WTC11 (cell line): ENCODE data around the gene LETM1. TPM values are rescaled to one million over a fixed set of nuclear protein-coding genes. Genes with fewer than 3 reads are reported as not detected.

Experiments
- ATAC-seq: fragments of 200-7000 bp; cut with Tn5 transposase; 2 replicates; pipeline ENCODE4 v1.10.0; 2021; ENCODE audit warnings: mild to moderate bottlenecking, moderate library complexity
- CTCF ChIA-PET: fragments of 300-600 bp; sonication (Branson Sonifier 250); formaldehyde crosslinking; loops from one replicate; lab custom pipeline; 2021; ENCODE audit warnings: antibody characterized with exemption; lab: Charles Lee
- POLR2A ChIA-PET: fragments of 350-600 bp; sonication (Branson Sonifier 250); formaldehyde crosslinking; loops from one replicate; lab custom pipeline; 2021; ENCODE audit warnings: antibody characterized with exemption; lab: Charles Lee
- DNase-seq: peaks from one replicate; pipeline ENCODE4 v3.0.0; 2021; ENCODE audit warnings: low spot score
- H3K27ac Mint-ChIP-seq: 2 replicates; pipeline ENCODE4 v1.8.0; 2021; ENCODE audit warnings: mixed read lengths
- H3K27me3 Mint-ChIP-seq: 2 replicates; pipeline ENCODE4 v1.8.0; 2021; ENCODE audit warnings: low read depth, mild to moderate bottlenecking, moderate library complexity, mixed read lengths
- H3K36me3 Mint-ChIP-seq: 2 replicates; pipeline ENCODE4 v1.8.0; 2021; ENCODE audit warnings: mixed read lengths
- H3K4me1 Mint-ChIP-seq: 2 replicates; pipeline ENCODE4 v1.8.0; 2022; ENCODE audit warnings: mixed read lengths
- H3K4me3 Mint-ChIP-seq: 2 replicates; pipeline ENCODE4 v1.8.0; 2021; ENCODE audit warnings: mild to moderate bottlenecking, moderate library complexity, mixed read lengths
- H3K9me3 Mint-ChIP-seq: 2 replicates; pipeline ENCODE4 v1.8.0; 2021; ENCODE audit warnings: mixed read lengths
- ATF2 ChIP-seq: sonication (generic); formaldehyde crosslinking; IDR thresholded peaks from 2 replicates; pipeline ENCODE4 v1.8.1; 2022; ENCODE audit warnings: low read depth, missing genetic modification reagents, borderline replicate concordance
- CBFB ChIP-seq: sonication (generic); formaldehyde crosslinking; IDR thresholded peaks from 2 replicates; pipeline ENCODE4 v1.8.1; 2022; ENCODE audit warnings: mild to moderate bottlenecking, low read depth, missing genetic modification reagents
- CREB1 ChIP-seq: sonication (generic); formaldehyde crosslinking; IDR thresholded peaks from 2 replicates; pipeline ENCODE4 v1.8.0; 2023; ENCODE audit warnings: mild to moderate bottlenecking, missing genetic modification reagents
- E2F4 ChIP-seq: sonication (generic); formaldehyde crosslinking; IDR thresholded peaks from 2 replicates; pipeline ENCODE4 v1.8.1; 2022; ENCODE audit warnings: low read depth, mild to moderate bottlenecking, moderate library complexity, missing genetic modification reagents, borderline replicate concordance
- ESRRA ChIP-seq: sonication (generic); formaldehyde crosslinking; IDR thresholded peaks from 2 replicates; pipeline ENCODE4 v1.8.1; 2022; ENCODE audit warnings: mild to moderate bottlenecking, missing genetic modification reagents, borderline replicate concordance
- ETV6 ChIP-seq: sonication (generic); formaldehyde crosslinking; IDR thresholded peaks from 2 replicates; pipeline ENCODE4 v1.8.1; 2022; ENCODE audit warnings: mild to moderate bottlenecking, missing genetic modification reagents
- GRHL2 ChIP-seq: fragments of 250-450 bp; sonication (Bioruptor Pico); IDR thresholded peaks from 2 replicates; pipeline ENCODE4 v1.8.0; 2022; ENCODE audit warnings: mild to moderate bottlenecking, moderate library complexity; ENCODE audit not compliant: insufficient replicate concordance, severe bottlenecking
- IRF2 ChIP-seq: sonication (generic); formaldehyde crosslinking; IDR thresholded peaks from 2 replicates; pipeline ENCODE4 v1.8.0; 2022; ENCODE audit warnings: low read depth, missing genetic modification reagents, borderline replicate concordance
- JAZF1 ChIP-seq: fragments of 250-450 bp; sonication (Bioruptor Pico); IDR thresholded peaks from 2 replicates; pipeline ENCODE4 v1.9.0; 2021; ENCODE audit warnings: moderate library complexity, mild to moderate bottlenecking, inconsistent platforms
- PREB ChIP-seq: sonication (generic); formaldehyde crosslinking; IDR thresholded peaks from 2 replicates; pipeline ENCODE4 v1.8.1; 2022; ENCODE audit warnings: mild to moderate bottlenecking, missing genetic modification reagents, moderate library complexity, borderline replicate concordance
- STAT6 ChIP-seq: sonication (generic); formaldehyde crosslinking; conservative IDR thresholded peaks from 2 replicates; pipeline ENCODE4 v1.8.1; 2023; ENCODE audit warnings: mild to moderate bottlenecking, low read depth, missing genetic modification reagents, moderate library complexity
- TP53 ChIP-seq: sonication (generic); formaldehyde crosslinking; IDR thresholded peaks from 2 replicates; pipeline ENCODE4 v1.8.1; 2023; ENCODE audit warnings: mild to moderate bottlenecking, missing genetic modification reagents
- USF2 ChIP-seq: sonication (generic); formaldehyde crosslinking; IDR thresholded peaks from 2 replicates; pipeline ENCODE4 v1.8.1; 2023; ENCODE audit warnings: mild to moderate bottlenecking, missing genetic modification reagents, moderate library complexity
- ZBTB43 ChIP-seq: sonication (generic); formaldehyde crosslinking; IDR thresholded peaks from 2 replicates; pipeline ENCODE4 v1.8.1; 2023; ENCODE audit warnings: mild to moderate bottlenecking, missing genetic modification reagents
- ZMAT4 ChIP-seq: fragments of 250-450 bp; sonication (Bioruptor Pico); IDR thresholded peaks from 2 replicates; pipeline ENCODE4 v1.9.0; 2021; ENCODE audit warnings: mild to moderate bottlenecking
- ZNF396 ChIP-seq: fragments of 250-450 bp; sonication (Bioruptor Pico); IDR thresholded peaks from 2 replicates; pipeline ENCODE4 v1.8.0; 2021; ENCODE audit warnings: mild to moderate bottlenecking, moderate library complexity, borderline replicate concordance
- total RNA-seq: library from RNA; stranded (reverse); gene quantifications from 3 replicates; pipeline ENCODE4 v1.2.3, GENCODE V29; 2021

The LETM1 gene
- total RNA-seq, 1 experiment from 2014 or later: 66.7 TPM

GRCh38 chr4:1833307-1834046 is 22.5 kb downstream of the LETM1 start (continued):
- TF ChIP-seq ETV6 (CRISPR knock-in tag) (no peak), TP53 (CRISPR knock-in tag) (no peak), GRHL2 (CRISPR knock-in tag) (no peak)

GRCh38 chr4:1832690-1833089 is 23.3 kb downstream of the LETM1 start:
- POLR2A ChIA-PET: no interaction called here

GRCh38 chr4:1831331-1831730 is 24.6 kb downstream of the LETM1 start:
- ChIA-PET POLR2A (no interaction called here), CTCF (no interaction called here)
- peaks cover 10% of the 10 kb centered on the region for H3K4me1 Mint-ChIP-seq
- peaks cover 47% of the 10 kb centered on the region for H3K36me3 Mint-ChIP-seq
- H3K4me3 Mint-ChIP-seq: no peak overlapping the region
- peaks cover 3% of the 10 kb centered on the region for H3K27me3 Mint-ChIP-seq
- no peak for TF ChIP-seq E2F4
- no peak for DNase-seq
- no peak for ATAC-seq
- H3K27ac Mint-ChIP-seq: no peak overlapping the region
- H3K9me3 Mint-ChIP-seq: peaks cover 10% of the 10 kb centered on the region

More at GRCh38 chr4:1832690-1833089, 23.3 kb downstream of the LETM1 start:
- Mint-ChIP-seq H3K4me3 (no peak overlapping the region), H3K27ac (no peak overlapping the region), H3K4me1 (peaks cover 10% of the 10 kb centered on the region), H3K9me3 (peaks cover 10% of the 10 kb centered on the region), H3K27me3 (peaks cover 3% of the 10 kb centered on the region), H3K36me3 (peaks cover 48% of the 10 kb centered on the region)
- TF ChIP-seq ZNF396 (no peak), STAT6 (CRISPR knock-in tag) (no peak), PREB (CRISPR knock-in tag) (no peak), TP53 (CRISPR knock-in tag) (no peak)
- CTCF ChIA-PET: interaction anchor here (1.0 to 1.1 kb wide), 2 partner anchors 78 to 87 kb away, joined by 3 to 4 read pairs; no protein-coding TSS in a partner anchor
- DNase-seq: no peak
- ATAC-seq: no peak

GRCh38 chr4:1830642-1831228 is 25.2 kb downstream of the LETM1 start:
- H3K4me3 Mint-ChIP-seq: no peak overlapping the region
- no peak overlapping the region for H3K27ac Mint-ChIP-seq
- ChIA-PET POLR2A (no interaction called here), CTCF (interaction anchor here (1.0 kb wide), 1 partner anchor 115 kb away, joined by 3 read pairs; no protein-coding TSS in a partner anchor)
- peaks cover 10% of the 10 kb centered on the region for H3K4me1 Mint-ChIP-seq
- H3K27me3 Mint-ChIP-seq: peaks cover 3% of the 10 kb centered on the region
- H3K36me3 Mint-ChIP-seq: peaks cover 50% of the 10 kb centered on the region
- ATAC-seq (no peak), DNase-seq (no peak)
- peaks cover 10% of the 10 kb centered on the region for H3K9me3 Mint-ChIP-seq
- no peak for TF ChIP-seq USF2
- no peak for TF ChIP-seq ZNF396
- TF ChIP-seq CREB1: no peak
- TF ChIP-seq ZBTB43 (CRISPR knock-in tag): no peak
- TF ChIP-seq IRF2 (CRISPR knock-in tag): no peak
- no peak for TF ChIP-seq JAZF1 (CRISPR knock-in tag)
- TF ChIP-seq CBFB (CRISPR knock-in tag): no peak
- TF ChIP-seq ZMAT4 (CRISPR knock-in tag): no peak
- no peak for TF ChIP-seq E2F4
- no peak for TF ChIP-seq ESRRA
- no peak for TF ChIP-seq ATF2 (CRISPR knock-in tag)
